Osteocyte (in vitro differentiated cells): Measurements from ENCODE around the gene ARMC5. TPM values are rescaled to one million over a fixed set of nuclear protein-coding genes. Genes with fewer than 3 reads are reported as not detected.

Source experiments
- DNase-seq: peaks from one replicate; pipeline ENCODE4 v3.0.0; 2021; ENCODE audit warnings: mixed read lengths; ENCODE audit not compliant: unreplicated experiment; ENCODE audit errors: extremely low spot score
- H3K27ac Mint-ChIP-seq: one replicate; pipeline ENCODE4 v1.8.0; 2021; ENCODE audit warnings: mild to moderate bottlenecking, mixed read lengths; ENCODE audit not compliant: unreplicated experiment
- H3K27me3 Mint-ChIP-seq: one replicate; pipeline ENCODE4 v1.8.0; 2021; ENCODE audit warnings: mixed read lengths; ENCODE audit not compliant: unreplicated experiment
- H3K36me3 Mint-ChIP-seq: one replicate; pipeline ENCODE4 v1.8.0; 2021; ENCODE audit warnings: mixed read lengths; ENCODE audit not compliant: unreplicated experiment
- H3K4me1 Mint-ChIP-seq: one replicate; pipeline ENCODE4 v1.8.0; 2021; ENCODE audit warnings: mixed read lengths; ENCODE audit not compliant: unreplicated experiment
- H3K4me3 Mint-ChIP-seq: one replicate; pipeline ENCODE4 v1.8.0; 2021; ENCODE audit warnings: mild to moderate bottlenecking, moderate library complexity, mixed read lengths; ENCODE audit not compliant: unreplicated experiment
- H3K9me3 Mint-ChIP-seq: one replicate; pipeline ENCODE4 v1.8.0; 2021; ENCODE audit warnings: mixed read lengths; ENCODE audit not compliant: unreplicated experiment
- long read RNA-seq: library from polyadenylated mRNA; unstranded; transcript quantifications from one replicate; pipeline ENCODE4 v2.0.0, GENCODE V29; 2021
- total RNA-seq: library from RNA; stranded (reverse); gene quantifications from 2 replicates; pipeline ENCODE4 v1.2.1, GENCODE V29; 2021
- TF ChIP-seq, protein P1 (sequence below): fragments of 200-600 bp; sonication (generic); IDR thresholded peaks from 2 replicates; pipeline ENCODE4 v1.5.0; 2021; ENCODE audit warnings: antibody characterized with exemption, mild to moderate bottlenecking, moderate library complexity

ARMC5 gene, protein sequence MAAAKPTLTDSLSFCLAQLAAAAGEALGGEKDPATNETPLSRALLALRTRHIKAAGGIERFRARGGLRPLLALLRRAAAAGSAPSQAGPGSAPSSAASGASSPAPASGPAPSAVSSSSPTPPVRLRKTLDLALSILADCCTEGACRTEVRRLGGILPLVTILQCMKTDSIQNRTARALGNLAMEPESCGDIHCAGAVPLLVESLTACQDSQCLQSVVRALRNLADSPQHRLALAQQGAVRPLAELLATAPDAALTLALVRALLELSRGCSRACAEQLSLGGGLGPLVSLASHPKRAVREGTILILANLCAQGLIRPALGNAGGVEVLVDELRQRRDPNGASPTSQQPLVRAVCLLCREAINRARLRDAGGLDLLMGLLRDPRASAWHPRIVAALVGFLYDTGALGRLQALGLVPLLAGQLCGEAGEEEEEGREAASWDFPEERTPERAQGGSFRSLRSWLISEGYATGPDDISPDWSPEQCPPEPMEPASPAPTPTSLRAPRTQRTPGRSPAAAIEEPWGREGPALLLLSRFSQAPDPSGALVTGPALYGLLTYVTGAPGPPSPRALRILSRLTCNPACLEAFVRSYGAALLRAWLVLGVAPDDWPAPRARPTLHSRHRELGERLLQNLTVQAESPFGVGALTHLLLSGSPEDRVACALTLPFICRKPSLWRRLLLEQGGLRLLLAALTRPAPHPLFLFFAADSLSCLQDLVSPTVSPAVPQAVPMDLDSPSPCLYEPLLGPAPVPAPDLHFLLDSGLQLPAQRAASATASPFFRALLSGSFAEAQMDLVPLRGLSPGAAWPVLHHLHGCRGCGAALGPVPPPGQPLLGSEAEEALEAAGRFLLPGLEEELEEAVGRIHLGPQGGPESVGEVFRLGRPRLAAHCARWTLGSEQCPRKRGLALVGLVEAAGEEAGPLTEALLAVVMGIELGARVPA
- total RNA-seq: 12.3 and 12.8 TPM in 2 replicates
- long read RNA-seq: 0 reads

DNA sequence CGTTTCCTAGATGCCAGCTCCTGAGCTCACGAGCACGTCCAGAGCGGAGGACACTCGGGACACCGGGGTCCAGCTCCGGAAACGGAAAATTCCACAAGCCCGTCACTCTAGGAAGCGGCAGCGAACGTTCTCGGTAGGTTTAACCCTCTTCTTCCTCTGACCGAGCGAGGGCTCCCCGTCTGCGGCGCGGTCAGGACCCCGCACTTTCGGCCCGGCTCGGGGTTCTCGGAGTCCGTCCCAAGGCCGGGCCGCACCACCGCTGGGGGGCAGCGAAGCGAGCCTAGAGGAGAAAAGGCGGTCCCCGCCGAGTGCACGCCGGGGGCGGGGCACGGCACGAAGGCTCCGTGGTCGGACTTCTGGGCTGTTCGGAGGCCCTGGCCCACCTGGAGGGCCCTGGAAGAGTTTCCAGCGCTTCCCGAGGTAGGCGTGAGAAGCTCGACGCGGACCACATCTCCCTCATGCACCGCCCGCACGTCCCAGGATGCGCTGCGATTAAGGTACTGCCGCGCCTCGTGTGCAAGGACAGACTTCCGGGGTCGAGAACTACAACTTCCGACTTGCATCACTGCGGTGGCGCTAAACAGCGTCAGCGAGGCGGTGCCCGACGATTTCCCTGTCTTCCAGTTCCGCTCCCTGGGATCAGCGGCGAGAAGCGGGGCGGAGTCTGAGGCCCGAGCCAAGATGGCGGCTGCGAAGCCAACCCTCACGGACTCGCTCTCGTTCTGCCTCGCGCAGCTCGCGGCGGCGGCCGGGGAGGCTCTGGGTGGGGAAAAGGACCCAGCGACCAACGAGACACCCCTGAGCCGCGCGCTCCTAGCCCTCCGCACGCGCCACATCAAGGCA lies at the start of gene ARMC5:
TSS of gene ARMC5 (plus strand) at position 658 of the 843 bp plus-strand sequence. CDS start at position 682, 24 bp downstream.
- Mint-ChIP-seq H3K27me3 (no peaks in the 10 kb centered on the region), H3K9me3 (no peaks in the 10 kb centered on the region), H3K36me3 (peaks cover 11% of the 10 kb centered on the region), H3K4me1 (peaks cover 48% of the 10 kb centered on the region), H3K4me3 (peak within 1 kb of the TSS; percentile 89), H3K27ac (peak within 1 kb of the TSS; percentile 96)
- TF ChIP-seq, protein P1, sequence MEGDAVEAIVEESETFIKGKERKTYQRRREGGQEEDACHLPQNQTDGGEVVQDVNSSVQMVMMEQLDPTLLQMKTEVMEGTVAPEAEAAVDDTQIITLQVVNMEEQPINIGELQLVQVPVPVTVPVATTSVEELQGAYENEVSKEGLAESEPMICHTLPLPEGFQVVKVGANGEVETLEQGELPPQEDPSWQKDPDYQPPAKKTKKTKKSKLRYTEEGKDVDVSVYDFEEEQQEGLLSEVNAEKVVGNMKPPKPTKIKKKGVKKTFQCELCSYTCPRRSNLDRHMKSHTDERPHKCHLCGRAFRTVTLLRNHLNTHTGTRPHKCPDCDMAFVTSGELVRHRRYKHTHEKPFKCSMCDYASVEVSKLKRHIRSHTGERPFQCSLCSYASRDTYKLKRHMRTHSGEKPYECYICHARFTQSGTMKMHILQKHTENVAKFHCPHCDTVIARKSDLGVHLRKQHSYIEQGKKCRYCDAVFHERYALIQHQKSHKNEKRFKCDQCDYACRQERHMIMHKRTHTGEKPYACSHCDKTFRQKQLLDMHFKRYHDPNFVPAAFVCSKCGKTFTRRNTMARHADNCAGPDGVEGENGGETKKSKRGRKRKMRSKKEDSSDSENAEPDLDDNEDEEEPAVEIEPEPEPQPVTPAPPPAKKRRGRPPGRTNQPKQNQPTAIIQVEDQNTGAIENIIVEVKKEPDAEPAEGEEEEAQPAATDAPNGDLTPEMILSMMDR: peak; percentile 62
- DNase-seq: peak; percentile 99

DNA sequence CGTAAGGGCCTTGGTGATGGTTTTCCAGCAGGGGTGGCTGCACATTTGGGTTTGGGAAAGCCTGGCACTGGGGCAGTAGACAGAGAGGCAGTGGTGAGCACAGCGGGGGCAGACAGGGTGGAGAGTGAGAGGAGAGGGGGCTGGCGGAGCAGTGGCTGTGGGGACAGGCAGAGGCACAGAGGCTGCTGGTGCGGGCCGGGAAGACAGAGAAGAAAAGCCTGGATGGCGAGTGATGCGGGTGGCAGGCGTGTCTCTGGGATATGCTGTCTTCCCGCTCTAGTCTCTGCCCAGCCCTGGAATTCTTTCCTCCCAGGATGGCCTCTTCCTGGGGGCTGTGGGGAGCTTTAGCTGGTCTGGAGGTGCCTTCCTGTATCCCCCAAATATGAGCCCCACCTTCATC lies 49.2 kb upstream of the ARMC5 start:
- H3K4me1 Mint-ChIP-seq: no peaks in the 10 kb centered on the region
- peaks cover 2% of the 10 kb centered on the region for H3K27me3 Mint-ChIP-seq
- H3K9me3 Mint-ChIP-seq: no peaks in the 10 kb centered on the region
- H3K4me3 Mint-ChIP-seq: no peak overlapping the region
- DNase-seq: no peak
- TF ChIP-seq, protein P1: no peak
- no peaks in the 10 kb centered on the region for H3K36me3 Mint-ChIP-seq
- H3K27ac Mint-ChIP-seq: no peak overlapping the region

DNA sequence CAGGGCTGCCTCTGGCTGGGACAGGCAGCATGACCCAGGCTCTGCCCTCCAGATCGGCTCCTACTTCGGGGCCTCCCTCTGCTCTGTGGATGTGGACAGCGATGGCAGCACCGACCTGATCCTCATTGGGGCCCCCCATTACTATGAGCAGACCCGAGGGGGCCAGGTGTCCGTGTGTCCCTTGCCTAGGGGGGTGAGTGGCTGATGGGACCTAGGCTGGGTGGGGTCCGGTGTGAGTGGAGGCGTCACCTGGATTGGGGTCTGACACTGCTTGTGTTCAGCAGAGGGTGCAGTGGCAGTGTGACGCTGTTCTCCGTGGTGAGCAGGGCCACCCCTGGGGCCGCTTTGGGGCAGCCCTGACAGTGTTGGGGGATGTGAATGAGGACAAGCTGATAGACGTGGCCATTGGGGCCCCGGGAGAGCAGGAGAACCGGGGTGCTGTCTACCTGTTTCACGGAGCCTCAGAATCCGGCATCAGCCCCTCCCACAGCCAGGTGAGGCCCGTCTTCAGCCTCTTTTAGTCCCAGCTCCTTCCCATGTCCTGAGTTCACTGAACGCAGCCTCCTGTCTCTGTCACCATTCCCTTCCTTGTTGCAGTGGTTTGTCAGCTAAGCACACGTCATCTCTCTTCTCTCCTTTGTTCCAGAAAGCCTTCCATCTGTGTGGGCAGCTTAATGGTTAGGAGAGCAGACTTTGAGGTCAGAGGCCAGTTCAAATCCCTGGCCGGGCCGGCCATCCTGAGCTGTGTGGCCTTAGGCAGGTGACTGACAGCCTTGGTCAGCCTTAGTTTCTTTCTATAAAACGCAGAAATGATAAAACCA lies 48.1 kb upstream of the ARMC5 start:
- H3K27me3 Mint-ChIP-seq: peaks cover 10% of the 10 kb centered on the region

DNA sequence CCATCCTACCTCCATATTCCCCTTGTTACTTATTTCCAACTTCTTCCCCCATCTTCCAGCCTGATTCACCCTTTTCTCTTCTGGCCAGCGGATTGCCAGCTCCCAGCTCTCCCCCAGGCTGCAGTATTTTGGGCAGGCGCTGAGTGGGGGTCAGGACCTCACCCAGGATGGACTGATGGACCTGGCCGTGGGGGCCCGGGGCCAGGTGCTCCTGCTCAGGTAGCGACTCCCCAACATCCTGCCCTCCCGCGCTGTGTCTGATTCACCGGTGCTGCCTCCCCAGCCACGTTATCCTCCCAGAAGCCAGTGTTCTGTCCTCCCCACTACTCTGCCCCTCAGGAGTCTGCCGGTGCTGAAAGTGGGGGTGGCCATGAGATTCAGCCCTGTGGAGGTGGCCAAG lies 46.6 kb upstream of the ARMC5 start:
- Mint-ChIP-seq H3K4me3 (no peak overlapping the region), H3K36me3 (no peaks in the 10 kb centered on the region), H3K27me3 (peaks cover 10% of the 10 kb centered on the region), H3K4me1 (no peaks in the 10 kb centered on the region), H3K27ac (no peak overlapping the region), H3K9me3 (no peaks in the 10 kb centered on the region)
- TF ChIP-seq, protein P1: no peak
- no peak for DNase-seq

More for the DNA sequence above, 48.1 kb upstream of the ARMC5 start:
- H3K4me3 Mint-ChIP-seq: no peak overlapping the region
- no peaks in the 10 kb centered on the region for H3K4me1 Mint-ChIP-seq
- H3K27ac Mint-ChIP-seq: no peak overlapping the region
- TF ChIP-seq, protein P1: no peak
- DNase-seq: no peak
- no peaks in the 10 kb centered on the region for H3K9me3 Mint-ChIP-seq
- H3K36me3 Mint-ChIP-seq: no peaks in the 10 kb centered on the region
